Loucy (cell line): ENCODE data around the gene AKAP6.

Experiments
- EZH2phosphoT487 ChIP-seq: fragments of 200-600 bp; IDR thresholded peaks from 2 replicates; pipeline ENCODE4 v1.6.1; 2018; ENCODE audit warnings: antibody characterized with exemption, mild to moderate bottlenecking, moderate library complexity, borderline replicate concordance
- TF ChIP-seq, protein P1 (sequence below): fragments of 200-600 bp; sonication (generic); conservative IDR thresholded peaks from 2 replicates; pipeline ENCODE4 v1.5.1; 2014; ENCODE audit warnings: mild to moderate bottlenecking, antibody characterized with exemption, low read length

DNA sequence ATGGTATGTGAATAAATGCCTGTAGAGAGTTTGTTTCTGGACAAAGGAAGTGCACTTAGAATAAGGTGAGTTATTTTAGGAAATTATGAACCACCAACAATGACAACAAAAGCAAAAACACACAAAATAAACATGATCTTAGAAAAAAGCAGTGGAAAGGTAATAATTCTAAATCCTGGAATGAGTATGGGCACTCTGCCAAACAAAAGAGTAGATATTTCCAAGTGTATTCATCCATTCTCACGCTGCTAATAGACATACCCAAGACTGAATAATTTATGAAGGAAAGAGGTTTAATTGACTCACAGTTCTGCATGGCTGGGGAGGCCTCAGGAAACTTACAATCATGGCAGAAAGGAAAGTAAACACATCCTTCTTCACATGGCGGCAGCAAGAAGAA, 340.3 kb downstream of the AKAP6 start:
- TF ChIP-seq, protein P1, sequence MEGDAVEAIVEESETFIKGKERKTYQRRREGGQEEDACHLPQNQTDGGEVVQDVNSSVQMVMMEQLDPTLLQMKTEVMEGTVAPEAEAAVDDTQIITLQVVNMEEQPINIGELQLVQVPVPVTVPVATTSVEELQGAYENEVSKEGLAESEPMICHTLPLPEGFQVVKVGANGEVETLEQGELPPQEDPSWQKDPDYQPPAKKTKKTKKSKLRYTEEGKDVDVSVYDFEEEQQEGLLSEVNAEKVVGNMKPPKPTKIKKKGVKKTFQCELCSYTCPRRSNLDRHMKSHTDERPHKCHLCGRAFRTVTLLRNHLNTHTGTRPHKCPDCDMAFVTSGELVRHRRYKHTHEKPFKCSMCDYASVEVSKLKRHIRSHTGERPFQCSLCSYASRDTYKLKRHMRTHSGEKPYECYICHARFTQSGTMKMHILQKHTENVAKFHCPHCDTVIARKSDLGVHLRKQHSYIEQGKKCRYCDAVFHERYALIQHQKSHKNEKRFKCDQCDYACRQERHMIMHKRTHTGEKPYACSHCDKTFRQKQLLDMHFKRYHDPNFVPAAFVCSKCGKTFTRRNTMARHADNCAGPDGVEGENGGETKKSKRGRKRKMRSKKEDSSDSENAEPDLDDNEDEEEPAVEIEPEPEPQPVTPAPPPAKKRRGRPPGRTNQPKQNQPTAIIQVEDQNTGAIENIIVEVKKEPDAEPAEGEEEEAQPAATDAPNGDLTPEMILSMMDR, result no peak
- TF ChIP-seq EZH2phosphoT487, result no peak
